Measurements from ENCODE around the gene RBBP7.

Gene RBBP7

GRCh38 chrX:16852617-16853179, 17.5 kb downstream of the RBBP7 start:
- in situ Hi-C loops (cut with MboI; ENCODE audit: low sequenced_read_pairs, unreplicated experiment): no loop called here
- TF ChIP-seq CTCF (IDR thresholded peaks at IDR 0.05; ENCODE audit: borderline replicate concordance, control extremely low read depth, extremely low read depth, insufficient read depth, missing control alignments): no peak
- no peak for DNase-seq (ENCODE audit: low spot score)

DNA sequence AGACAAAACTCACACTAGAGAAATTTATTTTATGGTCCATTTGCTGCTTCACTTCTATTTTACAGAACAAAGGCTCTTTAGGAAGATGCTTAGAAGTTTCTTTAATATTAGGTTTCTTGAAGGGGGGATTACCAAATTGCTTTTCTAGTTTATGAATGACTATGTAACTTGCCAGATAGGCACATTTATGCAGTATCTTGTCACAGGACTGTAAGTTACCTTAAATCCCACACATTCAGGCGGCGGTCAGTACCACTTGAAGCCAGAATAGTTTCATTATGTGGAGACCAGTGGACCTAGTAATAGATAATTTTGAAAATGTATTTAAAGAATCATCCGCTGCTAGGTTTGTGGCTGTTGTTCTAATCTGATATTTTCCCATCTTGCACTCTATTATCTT, 18.3 kb downstream of the RBBP7 start:
- in situ Hi-C loops (cut with MboI; ENCODE audit: low sequenced_read_pairs, unreplicated experiment): no loop called here
- no peak for TF ChIP-seq CTCF (IDR thresholded peaks at IDR 0.05; ENCODE audit: borderline replicate concordance, control extremely low read depth, extremely low read depth, insufficient read depth, missing control alignments)

DNA sequence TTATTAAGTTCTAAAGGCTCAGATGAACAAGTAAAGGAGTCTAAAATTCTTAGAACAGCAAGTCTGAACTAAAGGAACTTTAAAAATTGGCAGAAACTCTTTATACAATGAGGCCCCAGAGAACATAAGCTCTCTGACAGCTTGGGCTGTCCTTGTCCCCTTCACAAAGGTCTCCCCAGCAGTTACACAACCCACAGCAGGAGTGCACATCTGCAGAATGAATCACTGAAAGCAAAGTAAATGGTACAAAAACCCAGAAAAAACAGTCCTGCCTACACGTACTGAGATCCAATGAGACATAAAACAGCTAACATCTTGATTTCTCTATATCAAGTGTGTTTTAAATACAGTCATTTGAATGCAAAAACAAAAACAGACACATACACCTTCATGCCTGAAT, 18.7 kb downstream of the RBBP7 start:
- in situ Hi-C loops (cut with MboI; ENCODE audit: low sequenced_read_pairs, unreplicated experiment): no loop called here
- no peak for DNase-seq (ENCODE audit: low spot score)
- TF ChIP-seq CTCF (IDR thresholded peaks at IDR 0.05; ENCODE audit: borderline replicate concordance, control extremely low read depth, extremely low read depth, insufficient read depth, missing control alignments): no peak

More for the DNA sequence above, 18.3 kb downstream of the RBBP7 start:
- DNase-seq (ENCODE audit: low spot score): no peak

GRCh38 chrX:16848541-16848940, 21.6 kb downstream of the RBBP7 start:
- no peak for TF ChIP-seq CTCF (IDR thresholded peaks at IDR 0.05; ENCODE audit: borderline replicate concordance, control extremely low read depth, extremely low read depth, insufficient read depth, missing control alignments)
- DNase-seq (ENCODE audit: low spot score): no peak
- in situ Hi-C loops (cut with MboI; ENCODE audit: low sequenced_read_pairs, unreplicated experiment): no loop called here

GRCh38 chrX:16845686-16846085, 24.5 kb downstream of the RBBP7 start:
- DNase-seq (ENCODE audit: low spot score): no peak
- TF ChIP-seq CTCF (IDR thresholded peaks at IDR 0.05; ENCODE audit: borderline replicate concordance, control extremely low read depth, extremely low read depth, insufficient read depth, missing control alignments): no peak
- in situ Hi-C loops (cut with MboI; ENCODE audit: low sequenced_read_pairs, unreplicated experiment): no loop called here

GRCh38 chrX:16843208-16843909, 26.8 kb downstream of the RBBP7 start:
- DNase-seq (ENCODE audit: low spot score): no peak
- TF ChIP-seq CTCF (IDR thresholded peaks at IDR 0.05; ENCODE audit: borderline replicate concordance, control extremely low read depth, extremely low read depth, insufficient read depth, missing control alignments): no peak
- in situ Hi-C loops (cut with MboI; ENCODE audit: low sequenced_read_pairs, unreplicated experiment): no loop called here

Measured in GM13976 (cell line).